Heart left ventricle (tissue), 16 donors: ENCODE results near the gene ESR2. TPM values are rescaled to one million over a fixed set of nuclear protein-coding genes. Genes with fewer than 3 reads are reported as not detected.

Experiments used
- ATAC-seq, 4 donors: fragments of 200-7000 bp; cut with Tn5 transposase; one replicate each; pipeline ENCODE4 v1.9.1; 2020 to 2022; ENCODE audit warnings: moderate library complexity in 4 of 4, mild to moderate bottlenecking in 3 of 4, moderate number of reproducible peaks in 1 of 4
- DNase-seq, 5 donors: peaks; one replicate each; pipeline ENCODE4 v3.0.0-alpha.2; 2020
- H3K27ac ChIP-seq, 12 donors: fragments of 200-600 bp; sonication (generic) in 4 of 12; one replicate each; pipeline versions ENCODE4 v1.5.0 to v1.8.0; 2016 to 2022; ENCODE audit warnings: mild to moderate bottlenecking in 2 of 12
- H3K27me3 ChIP-seq, 9 donors: fragments of 200-600 bp; sonication (generic) in 2 of 9; one replicate each; pipeline versions ENCODE4 v1.5.1 to v1.8.0; 2016 to 2022; ENCODE audit warnings: mild to moderate bottlenecking in 3 of 9
- H3K36me3 ChIP-seq, 9 donors: fragments of 200-600 bp; sonication (generic) in 2 of 9; one replicate each; pipeline versions ENCODE4 v1.5.0 to v1.8.0; 2018 to 2022; ENCODE audit warnings: mild to moderate bottlenecking in 2 of 9
- H3K4me1 ChIP-seq, 12 donors: fragments of 200-600 bp; sonication (generic) in 4 of 12; one replicate each; pipeline versions ENCODE4 v1.5.0 to v1.8.0; 2016 to 2022; ENCODE audit warnings: mild to moderate bottlenecking in 3 of 12
- H3K4me3 ChIP-seq, 12 donors: fragments of 200-600 bp; sonication (generic) in 4 of 12; one replicate each; pipeline versions ENCODE4 v1.5.0 to v1.8.0; 2017 to 2022; ENCODE audit warnings: mild to moderate bottlenecking in 9 of 12, moderate library complexity in 4 of 12
- H3K9me3 ChIP-seq, 12 donors: fragments of 200-600 bp; sonication (generic) in 4 of 12; one replicate each; pipeline versions ENCODE4 v1.5.0 to v1.8.0; 2016 to 2022; ENCODE audit warnings: mild to moderate bottlenecking in 1 of 12
- POLR2A ChIP-seq, 2 donors: fragments of 450-650 bp; IDR thresholded peaks; one replicate each; pipeline ENCODE4 v1.6.1; 2017; ENCODE audit warnings: antibody characterized with exemption in 2 of 2, mild to moderate bottlenecking in 2 of 2, moderate library complexity in 2 of 2
- WGBS, 4 donors: extraction: QIAGEN DNeasy Blood & Tissue Kit in 2 of 4; methylation state at CpG; one replicate each; pipeline versions ENCODE4 v1.1.5 to v1.1.7; 2013 to 2018; 5-methylcytosine and 5-hydroxymethylcytosine counted together
- intact Hi-C, 10 donors: fragments of 100-400 bp; cut with DNase I; formaldehyde crosslinking; loops; one replicate each; pipeline versions ENCODE4 v1.11.1 to v1.14.2; 2022
- polyA plus RNA-seq, 2 donors: library from polyadenylated mRNA; stranded (reverse); fragments of 200-250 nt; gene quantifications; one replicate each; pipeline ENCODE4 v1.2.3, GENCODE V29; 2013
- total RNA-seq, 9 donors: library from RNA; depleted of rRNA in 2 of 9; stranded (reverse); fragments of >200 nt in 2 of 9; fragmentation: NEBNext Ultra II Directional in 3 of 9; extraction: Animal tissue kit (Norgen Biotek cat#: 25700) in 3 of 9; gene quantifications; one replicate each; pipeline versions ENCODE4 v1.1.0 to v1.2.4, GENCODE V29; 2016 to 2023
- TF ChIP-seq, protein P1 (sequence below), 12 donors: fragments of 200-600 bp; sonication (generic) in 4 of 12; IDR thresholded peaks; one replicate each; pipeline versions ENCODE4 v1.5.0 to v1.8.0; 2018 to 2022; ENCODE audit warnings: antibody characterized with exemption in 12 of 12, mild to moderate bottlenecking in 5 of 12
- donor health status: ischemic (EF 13 %, LVEDD 7.1; RV severe dilation, severe dysfunction).
- donor health status: healthy with polysubstance abuse.
- donor health status: DM: no; HTN: yes; CAD: no.
- donor health status: DM: no; HTN: no; CAD: no.
- donor health status: ischemic (EF 25% LVEDD 6.9; RV normal size, moderate dysfunction).
- donor health status: ischemic (EF 25% LVEDD 5.7; RV mildly dilated, moderate dysfunction).
- donor health status: healthy.
- donor health status: DM: yes; HTN: yes; CAD: no.
- donor health status: ischemic (EF 35%, LVEDD 5.7; RV mildly dilated, moderate dysfunction).
- donor health status: nonischemic (EF 11% LVEDD 7.7; RV severe dilation, severe dysfunction).
- donor health status: DM: yes; HTN: yes; CAD: no.
- donor health status: PGD.
- donor health status: ischemic (EF 29% LVEDD 5.4; RV normal size, mild dysfunction).
- donor health status: nonischemic (EF 23%, LVEDD 6.1; RV moderate dilation, normal function).

Gene ESR2
- total and polyA plus RNA-seq, 11 donors, result 0.15 to 1.7 (median 0.61) TPM

DNA sequence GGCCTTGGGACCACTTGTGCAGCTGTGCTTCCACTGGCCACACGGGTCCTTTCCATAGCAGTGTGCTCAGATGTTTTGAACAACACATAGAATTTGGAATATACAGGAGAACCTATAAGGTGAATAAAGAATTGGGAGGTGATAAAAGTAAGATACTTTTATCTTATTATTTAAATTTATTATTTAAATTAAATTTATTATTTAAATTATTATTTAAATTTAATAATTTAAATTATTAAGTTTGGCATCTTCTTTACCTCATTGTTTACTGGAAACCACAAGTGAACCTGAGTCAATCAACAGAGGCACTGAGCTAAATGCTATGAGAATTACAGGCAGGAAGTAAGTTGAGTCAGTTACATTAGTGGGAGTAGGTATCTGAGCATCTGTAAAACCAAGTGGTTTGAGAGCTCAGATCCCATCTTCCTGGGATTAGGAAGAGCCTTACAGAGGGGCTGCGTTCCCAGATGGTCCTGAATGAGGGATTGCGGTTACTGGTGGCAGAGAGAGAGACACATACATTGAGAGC lies 103.1 kb downstream of the ESR2 start:
- 91 to 96% (median 95%) methylated on average over 3 of the region's 3 CpGs for WGBS, 4 donors
- Histone ChIP-seq H3K9me3 (no peaks in the 10 kb centered on the region), H3K27ac (no peak overlapping the region), H3K4me1 (peaks cover 0 to 27% (median 8%) of the 10 kb centered on the region in 12 donors), H3K36me3 (peaks cover 0 to 61% (median 41%) of the 10 kb centered on the region in 9 donors), H3K27me3 (no peaks in the 10 kb centered on the region), H3K4me3 (no peak overlapping the region)
- no peak for ATAC-seq
- intact Hi-C loops, result loop anchor here in 1 of 10 donors (10.0 kb wide), 1 partner anchor 104 kb away; the partner anchor contains the start of gene ESR2
- DNase-seq, result no peak
- TF ChIP-seq, protein P1, sequence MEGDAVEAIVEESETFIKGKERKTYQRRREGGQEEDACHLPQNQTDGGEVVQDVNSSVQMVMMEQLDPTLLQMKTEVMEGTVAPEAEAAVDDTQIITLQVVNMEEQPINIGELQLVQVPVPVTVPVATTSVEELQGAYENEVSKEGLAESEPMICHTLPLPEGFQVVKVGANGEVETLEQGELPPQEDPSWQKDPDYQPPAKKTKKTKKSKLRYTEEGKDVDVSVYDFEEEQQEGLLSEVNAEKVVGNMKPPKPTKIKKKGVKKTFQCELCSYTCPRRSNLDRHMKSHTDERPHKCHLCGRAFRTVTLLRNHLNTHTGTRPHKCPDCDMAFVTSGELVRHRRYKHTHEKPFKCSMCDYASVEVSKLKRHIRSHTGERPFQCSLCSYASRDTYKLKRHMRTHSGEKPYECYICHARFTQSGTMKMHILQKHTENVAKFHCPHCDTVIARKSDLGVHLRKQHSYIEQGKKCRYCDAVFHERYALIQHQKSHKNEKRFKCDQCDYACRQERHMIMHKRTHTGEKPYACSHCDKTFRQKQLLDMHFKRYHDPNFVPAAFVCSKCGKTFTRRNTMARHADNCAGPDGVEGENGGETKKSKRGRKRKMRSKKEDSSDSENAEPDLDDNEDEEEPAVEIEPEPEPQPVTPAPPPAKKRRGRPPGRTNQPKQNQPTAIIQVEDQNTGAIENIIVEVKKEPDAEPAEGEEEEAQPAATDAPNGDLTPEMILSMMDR (IDR thresholded peaks at IDR 0.05), result no peak
- no peak for TF ChIP-seq POLR2A (IDR thresholded peaks at IDR 0.05)

DNA sequence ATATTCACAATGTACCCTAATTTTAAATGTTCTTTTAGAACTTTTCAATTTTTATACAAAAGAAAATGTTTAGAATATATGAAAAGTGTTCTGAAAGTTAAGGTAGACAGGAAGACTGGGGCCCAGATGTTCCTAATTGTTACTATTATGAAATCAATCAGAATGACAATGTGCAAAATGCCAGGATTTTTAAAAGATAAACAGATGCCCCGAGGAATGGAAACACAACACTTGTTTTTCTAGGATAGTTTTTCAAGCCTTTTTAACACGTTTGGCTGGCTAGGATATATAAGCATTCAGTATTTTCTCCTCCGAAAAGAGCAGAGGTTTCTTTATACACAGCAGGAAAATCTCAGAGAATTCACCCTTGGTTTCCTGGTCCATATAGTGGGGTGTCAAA lies 106.8 kb downstream of the ESR2 start:
- ATAC-seq (no peak), DNase-seq (no peak)
- H3K27me3 ChIP-seq, result no peaks in the 10 kb centered on the region
- H3K36me3 ChIP-seq, result peaks cover 0 to 71% (median 46%) of the 10 kb centered on the region in 9 donors
- TF ChIP-seq POLR2A (IDR thresholded peaks at IDR 0.05), result no peak
- TF ChIP-seq, protein P1 (IDR thresholded peaks at IDR 0.05), result no peak
- H3K9me3 ChIP-seq, result no peaks in the 10 kb centered on the region
- H3K27ac ChIP-seq, result no peak overlapping the region
- 69 to 86% (median 82%) methylated on average over 3 of the region's 3 CpGs for WGBS, 4 donors
- H3K4me1 ChIP-seq, result no peaks in the 10 kb centered on the region
- intact Hi-C loops, result no loop called here
- H3K4me3 ChIP-seq, result no peak overlapping the region

DNA sequence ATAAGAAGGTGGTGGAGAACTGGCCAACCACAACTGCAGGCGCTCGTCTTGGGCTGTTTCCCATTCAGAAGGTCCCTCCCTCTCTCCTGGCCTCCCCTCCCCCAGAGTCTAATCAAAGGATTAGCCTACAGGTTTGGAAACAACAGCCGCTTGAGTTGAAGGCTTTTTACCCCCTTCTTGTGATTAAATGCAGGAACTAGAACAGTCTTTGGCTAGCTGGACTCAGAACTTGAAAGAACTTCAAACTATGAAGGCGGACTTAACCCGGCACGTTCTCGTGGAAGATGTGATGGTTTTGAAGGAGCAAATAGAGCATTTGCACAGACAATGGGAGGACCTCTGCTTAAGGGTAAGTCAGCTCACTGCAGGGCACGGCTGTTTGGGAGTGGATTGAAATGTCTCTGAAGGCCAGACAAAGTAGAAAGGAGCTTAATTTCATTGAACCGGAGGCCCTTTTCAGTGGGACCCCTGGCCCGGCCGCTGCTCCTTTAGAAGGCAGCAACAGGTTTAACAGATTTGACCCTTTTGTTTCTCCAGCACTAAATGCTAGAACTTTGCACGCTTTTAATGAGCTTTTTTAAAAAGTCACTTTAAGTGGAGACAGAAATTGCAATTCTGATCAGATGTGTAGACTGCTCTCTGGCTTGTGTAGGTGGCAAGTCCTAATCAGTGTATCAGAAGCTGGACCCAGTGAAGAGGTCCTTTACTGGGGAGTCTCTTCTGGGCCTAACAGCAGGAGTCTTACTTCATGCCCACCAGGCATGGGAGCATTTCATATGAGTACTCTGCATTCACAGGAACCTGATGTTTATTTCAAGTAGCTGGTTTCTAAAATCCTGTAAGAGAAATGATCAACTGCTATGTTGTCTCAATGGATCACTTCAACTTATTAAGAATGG lies 107.7 kb downstream of the ESR2 start:
- H3K4me1 ChIP-seq, result no peaks in the 10 kb centered on the region
- WGBS, 4 donors, result 85 to 89% (median 87%) methylated on average over 12 of the region's 12 CpGs

DNA sequence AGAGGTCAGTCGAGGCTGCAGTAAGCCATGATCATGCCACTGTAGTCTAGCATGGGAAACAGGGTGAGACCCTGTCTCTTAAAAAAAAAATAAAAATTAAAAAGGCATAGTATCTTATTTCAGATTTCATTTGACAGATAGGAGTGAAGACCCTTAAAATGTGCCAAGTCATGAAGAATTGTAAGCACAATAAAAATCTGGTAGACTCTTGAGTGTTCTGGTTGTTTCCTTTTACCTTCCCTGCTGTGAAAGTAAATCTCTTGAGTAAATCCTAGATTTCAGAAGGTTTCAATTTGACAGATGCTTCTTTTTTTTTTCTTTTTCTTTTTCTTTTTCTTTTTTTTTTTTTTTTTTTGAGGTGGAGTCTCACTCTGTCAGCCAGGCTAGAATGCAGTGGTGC lies 109.0 kb downstream of the ESR2 start:
- no peaks in the 10 kb centered on the region for H3K4me1 ChIP-seq
- H3K4me3 ChIP-seq, result no peak overlapping the region
- WGBS, 4 donors, result 95 to 100% (median 95%) methylated on average over 1 of the region's 1 CpG
- peaks cover 0 to 72% (median 51%) of the 10 kb centered on the region in 9 donors for H3K36me3 ChIP-seq
- ATAC-seq (no peak), DNase-seq (no peak)
- H3K27ac ChIP-seq, result no peak overlapping the region
- no peaks in the 10 kb centered on the region for H3K9me3 ChIP-seq
- TF ChIP-seq, protein P1 (IDR thresholded peaks at IDR 0.05), result no peak
- TF ChIP-seq POLR2A (IDR thresholded peaks at IDR 0.05), result no peak
- intact Hi-C loops, result no loop called here
- H3K27me3 ChIP-seq, result no peaks in the 10 kb centered on the region

More for the DNA sequence above, 107.7 kb downstream of the ESR2 start:
- TF ChIP-seq, protein P1 (IDR thresholded peaks at IDR 0.05), result no peak
- TF ChIP-seq POLR2A (IDR thresholded peaks at IDR 0.05), result no peak
- H3K9me3 ChIP-seq, result no peaks in the 10 kb centered on the region
- DNase-seq (no peak), ATAC-seq (no peak)
- intact Hi-C loops, result no loop called here
- H3K27ac ChIP-seq, result no peak overlapping the region
- no peaks in the 10 kb centered on the region for H3K27me3 ChIP-seq
- H3K4me3 ChIP-seq, result no peak overlapping the region
- peaks cover 0 to 71% (median 46%) of the 10 kb centered on the region in 9 donors for H3K36me3 ChIP-seq
